GM13977 (cell line): ENCODE results near the gene PROK1.

Experiments
- DNase-seq: peaks from one replicate; pipeline ENCODE4 v3.0.0; 2012; ENCODE audit warnings: low spot score
- in situ Hi-C: fragments of 300-500 bp; cut with MboI; formaldehyde crosslinking; loops from one replicate; pipeline ENCODE4 v1.12.0; 2022; ENCODE audit warnings: low sequenced_read_pairs, low pct_unique_long_range_greater_than_20kb, mixed read lengths, inconsistent platforms; ENCODE audit not compliant: unreplicated experiment
- TF ChIP-seq, protein P1 (sequence below): IDR thresholded peaks from 2 replicates; pipeline ENCODE4 v1.5.1; 2012; ENCODE audit warnings: mild to moderate bottlenecking, control low read depth; ENCODE audit not compliant: insufficient read depth; ENCODE audit errors: extremely low read depth, missing control alignments

Gene PROK1

DNA sequence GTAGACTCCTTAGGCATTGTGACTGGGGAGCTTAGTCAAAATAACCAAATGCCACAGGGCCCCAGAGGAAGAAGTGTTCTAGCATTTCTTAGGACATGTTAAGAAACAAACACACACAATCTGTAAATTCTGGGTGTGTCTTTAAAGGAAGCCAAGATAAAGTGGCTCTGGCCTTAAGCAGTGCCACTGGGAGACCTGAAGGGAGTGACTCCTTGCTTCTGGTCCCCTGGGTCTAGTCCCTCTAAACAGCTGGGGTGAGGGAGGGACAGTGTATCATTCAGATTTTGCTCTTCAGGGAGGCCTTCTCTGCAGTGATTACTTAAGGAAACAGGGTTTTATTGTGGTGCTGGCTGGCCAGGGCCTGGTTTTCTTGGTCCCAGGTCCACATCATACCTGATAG, 9.1 kb upstream of the PROK1 start:
- DNase-seq: no peak
- TF ChIP-seq, protein P1, sequence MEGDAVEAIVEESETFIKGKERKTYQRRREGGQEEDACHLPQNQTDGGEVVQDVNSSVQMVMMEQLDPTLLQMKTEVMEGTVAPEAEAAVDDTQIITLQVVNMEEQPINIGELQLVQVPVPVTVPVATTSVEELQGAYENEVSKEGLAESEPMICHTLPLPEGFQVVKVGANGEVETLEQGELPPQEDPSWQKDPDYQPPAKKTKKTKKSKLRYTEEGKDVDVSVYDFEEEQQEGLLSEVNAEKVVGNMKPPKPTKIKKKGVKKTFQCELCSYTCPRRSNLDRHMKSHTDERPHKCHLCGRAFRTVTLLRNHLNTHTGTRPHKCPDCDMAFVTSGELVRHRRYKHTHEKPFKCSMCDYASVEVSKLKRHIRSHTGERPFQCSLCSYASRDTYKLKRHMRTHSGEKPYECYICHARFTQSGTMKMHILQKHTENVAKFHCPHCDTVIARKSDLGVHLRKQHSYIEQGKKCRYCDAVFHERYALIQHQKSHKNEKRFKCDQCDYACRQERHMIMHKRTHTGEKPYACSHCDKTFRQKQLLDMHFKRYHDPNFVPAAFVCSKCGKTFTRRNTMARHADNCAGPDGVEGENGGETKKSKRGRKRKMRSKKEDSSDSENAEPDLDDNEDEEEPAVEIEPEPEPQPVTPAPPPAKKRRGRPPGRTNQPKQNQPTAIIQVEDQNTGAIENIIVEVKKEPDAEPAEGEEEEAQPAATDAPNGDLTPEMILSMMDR: no peak
- in situ Hi-C loops: no loop called here

DNA sequence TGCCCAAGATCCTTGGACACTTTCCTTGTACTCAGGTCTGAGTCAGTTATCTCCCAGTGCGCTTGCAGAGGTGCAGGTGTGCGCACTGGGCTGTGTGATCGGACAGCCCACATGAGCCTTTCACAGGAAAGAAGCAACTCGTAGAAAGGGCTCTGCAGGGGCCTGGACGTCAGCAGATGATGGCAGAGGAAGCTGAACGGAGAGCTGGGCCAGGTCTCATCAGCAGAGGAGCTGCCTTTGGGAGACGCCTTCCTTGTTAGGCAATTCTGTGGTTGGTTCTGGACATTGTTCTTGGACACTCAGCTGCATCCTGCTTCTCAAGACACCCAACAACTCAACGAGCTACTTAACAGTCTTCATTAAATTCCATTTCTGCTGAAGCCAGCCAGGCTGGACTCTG, 7.5 kb upstream of the PROK1 start:
- TF ChIP-seq, protein P1: no peak
- in situ Hi-C loops: no loop called here
- no peak for DNase-seq

DNA sequence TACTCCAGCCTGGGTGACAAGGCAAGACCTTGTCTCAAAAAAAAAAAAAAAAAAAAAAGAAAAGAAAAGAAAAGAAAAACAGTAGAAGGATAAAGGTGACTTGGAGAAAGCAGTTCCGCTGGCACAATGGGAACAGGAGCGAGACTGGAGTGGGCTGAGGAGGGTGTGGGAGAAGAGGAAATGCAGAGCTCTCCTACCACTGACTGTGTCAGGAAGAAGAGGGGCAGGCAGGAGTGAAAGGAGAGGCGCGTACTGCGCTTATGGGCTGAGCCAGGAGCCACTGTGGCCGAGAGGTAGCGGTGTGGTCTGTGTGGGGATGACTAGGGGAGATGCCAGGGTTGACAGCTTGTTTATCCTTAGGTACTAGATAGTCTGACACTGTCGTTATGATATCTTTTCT, 6.4 kb upstream of the PROK1 start:
- in situ Hi-C loops: no loop called here
- TF ChIP-seq, protein P1: no peak
- no peak for DNase-seq

DNA sequence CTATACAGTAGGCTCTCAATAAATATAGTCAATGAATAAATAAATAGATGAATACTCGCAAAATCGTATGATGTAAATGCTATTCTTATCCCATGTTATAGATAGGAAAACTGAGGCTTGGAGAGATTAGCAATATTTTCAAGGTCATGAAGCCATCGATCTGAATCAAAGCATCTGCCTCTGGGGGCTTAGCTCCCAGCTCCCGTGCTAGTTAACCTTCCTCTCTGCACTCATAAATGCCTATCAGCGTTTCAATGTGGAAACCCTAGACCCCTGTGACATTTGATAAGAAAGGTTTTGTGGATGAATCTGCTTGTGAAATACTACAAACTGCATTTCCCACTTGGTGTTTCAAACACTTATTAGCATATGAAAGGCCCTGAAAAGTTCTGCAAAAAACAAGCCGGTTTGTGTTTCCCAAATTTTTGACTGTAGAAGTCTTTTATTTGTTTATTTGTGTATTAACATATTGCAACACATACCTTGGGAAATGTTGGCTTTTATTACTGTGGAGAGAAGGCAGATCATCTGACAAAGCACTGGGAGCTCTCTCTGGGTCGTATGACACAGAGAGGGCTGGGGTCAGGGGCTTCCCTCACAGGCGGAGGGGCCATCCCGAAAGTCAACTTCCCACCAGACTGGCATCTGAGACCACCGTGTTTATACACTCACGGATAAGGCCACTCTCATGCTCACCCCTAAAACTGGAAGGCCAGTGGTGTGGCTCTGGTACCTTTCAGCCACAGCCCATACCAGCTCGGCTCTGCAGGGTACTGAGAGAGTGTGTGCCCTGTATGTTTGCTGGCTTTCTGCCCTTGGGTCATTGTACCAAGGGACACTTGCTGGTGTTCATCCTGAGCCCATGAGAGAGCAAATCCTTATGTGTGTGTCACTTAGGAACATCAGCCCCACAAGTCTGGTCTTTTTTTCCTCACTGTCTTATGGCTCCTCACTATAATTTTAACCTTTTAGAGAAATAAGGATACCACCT, 993 bp upstream of the PROK1 start:
- TF ChIP-seq, protein P1: no peak
- in situ Hi-C loops: no loop called here
- no peak for DNase-seq

DNA sequence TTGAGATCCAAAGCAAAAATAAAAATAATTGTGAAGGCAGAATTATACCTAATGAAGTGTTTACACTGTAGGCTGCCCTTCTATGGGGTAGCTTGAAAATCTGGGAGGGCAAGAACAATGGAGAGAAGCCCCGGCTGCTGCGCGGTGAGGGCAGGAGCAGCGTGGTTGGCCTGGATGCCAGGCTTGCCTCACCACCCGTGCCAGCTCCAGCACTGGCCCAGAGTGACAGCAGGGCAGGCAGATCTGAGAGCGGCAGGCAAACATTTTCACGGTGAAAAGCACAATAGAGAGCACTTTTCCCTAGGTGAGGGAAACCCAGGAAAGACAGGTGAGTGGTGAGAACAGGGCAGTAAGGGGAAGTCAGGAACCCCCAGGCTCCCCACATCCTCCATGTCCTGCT, 1.4 kb downstream of the PROK1 start:
- DNase-seq: no peak
- TF ChIP-seq, protein P1: no peak
- in situ Hi-C loops: no loop called here

DNA sequence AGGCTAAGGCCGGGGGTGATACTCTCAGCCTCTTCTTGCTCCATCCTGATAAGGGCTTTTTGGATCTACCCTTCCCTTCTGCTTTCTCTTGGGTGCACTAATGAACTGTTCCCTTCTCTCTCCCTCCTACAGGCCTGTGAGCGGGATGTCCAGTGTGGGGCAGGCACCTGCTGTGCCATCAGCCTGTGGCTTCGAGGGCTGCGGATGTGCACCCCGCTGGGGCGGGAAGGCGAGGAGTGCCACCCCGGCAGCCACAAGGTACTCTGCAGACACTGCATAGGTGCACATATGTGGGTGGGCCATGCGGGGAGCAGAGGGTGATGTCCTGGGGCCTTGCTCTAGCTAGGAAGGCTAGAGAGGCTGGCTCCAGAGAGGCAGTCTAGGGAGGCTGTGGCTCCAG, 2.9 kb downstream of the PROK1 start:
- in situ Hi-C loops: no loop called here
- DNase-seq: no peak
- TF ChIP-seq, protein P1: no peak
